ENCODE results near the gene EAF1.

EAF1 gene

GRCh38 chr3:15434756-15435155 is 7.4 kb downstream of the EAF1 start:
- H3K9ac ChIP-seq (ENCODE audit: low read depth, low read length), result no peak overlapping the region
- H3K4me3 ChIP-seq (ENCODE audit: low read depth, low read length), result no peak overlapping the region
- H3K4me1 ChIP-seq (ENCODE audit: control insufficient read depth, insufficient read depth, low read length), result no peaks in the 10 kb centered on the region
- peaks cover 96% of the 10 kb centered on the region for H3K36me3 ChIP-seq (ENCODE audit: control insufficient read depth, insufficient read depth, low read length)
- no peaks in the 10 kb centered on the region for H3K9me3 ChIP-seq (ENCODE audit: control insufficient read depth, insufficient read depth, low read length)
- no peaks in the 10 kb centered on the region for H3K27me3 ChIP-seq (ENCODE audit: control insufficient read depth, insufficient read depth, low read length)
- H3K27ac ChIP-seq (ENCODE audit: low read depth, low read length), result no peak overlapping the region

GRCh38 chr3:15436246-15436645 is 8.8 kb downstream of the EAF1 start:
- H3K4me3 ChIP-seq (ENCODE audit: low read depth, low read length), result no peak overlapping the region
- no peak overlapping the region for H3K27ac ChIP-seq (ENCODE audit: low read depth, low read length)
- H3K9ac ChIP-seq (ENCODE audit: low read depth, low read length), result no peak overlapping the region
- H3K36me3 ChIP-seq (ENCODE audit: control insufficient read depth, insufficient read depth, low read length), result peaks cover 98% of the 10 kb centered on the region
- no peaks in the 10 kb centered on the region for H3K4me1 ChIP-seq (ENCODE audit: control insufficient read depth, insufficient read depth, low read length)
- no peaks in the 10 kb centered on the region for H3K9me3 ChIP-seq (ENCODE audit: control insufficient read depth, insufficient read depth, low read length)
- H3K27me3 ChIP-seq (ENCODE audit: control insufficient read depth, insufficient read depth, low read length), result no peaks in the 10 kb centered on the region

- Histone ChIP-seq H3K4me3 (ENCODE audit: low read depth, low read length) (no peak overlapping the region), H3K27me3 (ENCODE audit: control insufficient read depth, insufficient read depth, low read length) (no peaks in the 10 kb centered on the region), H3K4me1 (ENCODE audit: control insufficient read depth, insufficient read depth, low read length) (no peaks in the 10 kb centered on the region), H3K36me3 (ENCODE audit: control insufficient read depth, insufficient read depth, low read length) (peaks cover 90% of the 10 kb centered on the region), H3K9ac (ENCODE audit: low read depth, low read length) (no peak overlapping the region), H3K27ac (ENCODE audit: low read depth, low read length) (no peak overlapping the region), H3K9me3 (ENCODE audit: control insufficient read depth, insufficient read depth, low read length) (no peaks in the 10 kb centered on the region)
Observed at GRCh38 chr3:15438983-15439382, 11.6 kb downstream of the EAF1 start.

GRCh38 chr3:15439476-15439875 is 12.1 kb downstream of the EAF1 start:
- no peaks in the 10 kb centered on the region for H3K27me3 ChIP-seq (ENCODE audit: control insufficient read depth, insufficient read depth, low read length)
- H3K27ac ChIP-seq (ENCODE audit: low read depth, low read length), result no peak overlapping the region
- H3K9me3 ChIP-seq (ENCODE audit: control insufficient read depth, insufficient read depth, low read length), result no peaks in the 10 kb centered on the region
- H3K4me1 ChIP-seq (ENCODE audit: control insufficient read depth, insufficient read depth, low read length), result no peaks in the 10 kb centered on the region
- H3K36me3 ChIP-seq (ENCODE audit: control insufficient read depth, insufficient read depth, low read length), result peaks cover 85% of the 10 kb centered on the region
- H3K9ac ChIP-seq (ENCODE audit: low read depth, low read length), result no peak overlapping the region
- H3K4me3 ChIP-seq (ENCODE audit: low read depth, low read length), result no peak overlapping the region

- no peaks in the 10 kb centered on the region for H3K4me1 ChIP-seq (ENCODE audit: control insufficient read depth, insufficient read depth, low read length)
- no peak overlapping the region for H3K27ac ChIP-seq (ENCODE audit: low read depth, low read length)
- no peaks in the 10 kb centered on the region for H3K27me3 ChIP-seq (ENCODE audit: control insufficient read depth, insufficient read depth, low read length)
- peaks cover 71% of the 10 kb centered on the region for H3K36me3 ChIP-seq (ENCODE audit: control insufficient read depth, insufficient read depth, low read length)
- H3K9me3 ChIP-seq (ENCODE audit: control insufficient read depth, insufficient read depth, low read length), result no peaks in the 10 kb centered on the region
- H3K9ac ChIP-seq (ENCODE audit: low read depth, low read length), result no peak overlapping the region
- H3K4me3 ChIP-seq (ENCODE audit: low read depth, low read length), result no peak overlapping the region
Observed at GRCh38 chr3:15440891-15441290, 13.5 kb downstream of the EAF1 start.

- Histone ChIP-seq H3K27ac (ENCODE audit: low read depth, low read length) (no peak overlapping the region), H3K9me3 (ENCODE audit: control insufficient read depth, insufficient read depth, low read length) (no peaks in the 10 kb centered on the region), H3K36me3 (ENCODE audit: control insufficient read depth, insufficient read depth, low read length) (peaks cover 42% of the 10 kb centered on the region), H3K27me3 (ENCODE audit: control insufficient read depth, insufficient read depth, low read length) (no peaks in the 10 kb centered on the region), H3K9ac (ENCODE audit: low read depth, low read length) (no peak overlapping the region), H3K4me3 (ENCODE audit: low read depth, low read length) (no peak overlapping the region), H3K4me1 (ENCODE audit: control insufficient read depth, insufficient read depth, low read length) (no peaks in the 10 kb centered on the region)
Observed at GRCh38 chr3:15443826-15444524, 16.6 kb downstream of the EAF1 start.

- Histone ChIP-seq H3K27ac (ENCODE audit: low read depth, low read length) (no peak overlapping the region), H3K4me1 (ENCODE audit: control insufficient read depth, insufficient read depth, low read length) (no peaks in the 10 kb centered on the region)
Observed at GRCh38 chr3:15449489-15450224, 22.3 kb downstream of the EAF1 start.

GRCh38 chr3:15450438-15451215 is 23.2 kb downstream of the EAF1 start:
- no peak overlapping the region for H3K27ac ChIP-seq (ENCODE audit: low read depth, low read length)
- no peak overlapping the region for H3K4me3 ChIP-seq (ENCODE audit: low read depth, low read length)
- no peaks in the 10 kb centered on the region for H3K27me3 ChIP-seq (ENCODE audit: control insufficient read depth, insufficient read depth, low read length)
- H3K9me3 ChIP-seq (ENCODE audit: control insufficient read depth, insufficient read depth, low read length), result no peaks in the 10 kb centered on the region
- no peak overlapping the region for H3K9ac ChIP-seq (ENCODE audit: low read depth, low read length)
- H3K36me3 ChIP-seq (ENCODE audit: control insufficient read depth, insufficient read depth, low read length), result no peaks in the 10 kb centered on the region
- H3K4me1 ChIP-seq (ENCODE audit: control insufficient read depth, insufficient read depth, low read length), result no peaks in the 10 kb centered on the region

More at GRCh38 chr3:15449489-15450224, 22.3 kb downstream of the EAF1 start:
- Histone ChIP-seq H3K27me3 (ENCODE audit: control insufficient read depth, insufficient read depth, low read length) (no peaks in the 10 kb centered on the region), H3K36me3 (ENCODE audit: control insufficient read depth, insufficient read depth, low read length) (no peaks in the 10 kb centered on the region), H3K9me3 (ENCODE audit: control insufficient read depth, insufficient read depth, low read length) (no peaks in the 10 kb centered on the region), H3K4me3 (ENCODE audit: low read depth, low read length) (no peak overlapping the region), H3K9ac (ENCODE audit: low read depth, low read length) (no peak overlapping the region)

- Histone ChIP-seq H3K4me1 (ENCODE audit: control insufficient read depth, insufficient read depth, low read length) (no peaks in the 10 kb centered on the region), H3K4me3 (ENCODE audit: low read depth, low read length) (no peak overlapping the region), H3K9ac (ENCODE audit: low read depth, low read length) (no peak overlapping the region), H3K9me3 (ENCODE audit: control insufficient read depth, insufficient read depth, low read length) (no peaks in the 10 kb centered on the region), H3K27me3 (ENCODE audit: control insufficient read depth, insufficient read depth, low read length) (no peaks in the 10 kb centered on the region), H3K36me3 (ENCODE audit: control insufficient read depth, insufficient read depth, low read length) (no peaks in the 10 kb centered on the region), H3K27ac (ENCODE audit: low read depth, low read length) (no peak overlapping the region)
Observed at GRCh38 chr3:15451216-15452113, 24.1 kb downstream of the EAF1 start.

- Histone ChIP-seq H3K4me3 (ENCODE audit: low read depth, low read length) (no peak overlapping the region), H3K9ac (ENCODE audit: low read depth, low read length) (no peak overlapping the region), H3K9me3 (ENCODE audit: control insufficient read depth, insufficient read depth, low read length) (no peaks in the 10 kb centered on the region), H3K36me3 (ENCODE audit: control insufficient read depth, insufficient read depth, low read length) (no peaks in the 10 kb centered on the region), H3K27ac (ENCODE audit: low read depth, low read length) (no peak overlapping the region), H3K27me3 (ENCODE audit: control insufficient read depth, insufficient read depth, low read length) (no peaks in the 10 kb centered on the region), H3K4me1 (ENCODE audit: control insufficient read depth, insufficient read depth, low read length) (no peaks in the 10 kb centered on the region)
Observed at GRCh38 chr3:15452156-15452555, 24.8 kb downstream of the EAF1 start.
